Stimulated activated CD8-positive, alpha-beta memory T cell treated with anti-CD3 and anti-CD28 coated beads, Interleukin-15, amount 100 ng/mL, for 4 hours (primary cell): ENCODE results near the gene POLN.
"Not testable (repeated sequence)": the region's sequence is repeated elsewhere in the genome, so short reads cannot be mapped to it uniquely, and the experiment has no call there.

Source experiments
- DNase-seq, 2 donors: peaks; one replicate each; pipeline ENCODE4 v3.0.0-alpha.2; 2020; ENCODE audit warnings: low read depth in 2 of 2

POLN gene

GRCh38 chr4:2166253-2166652 is 75.7 kb downstream of the POLN start:
- no peak for DNase-seq

GRCh38 chr4:2165391-2165790 is 76.5 kb downstream of the POLN start:
- no peak for DNase-seq

- no peak for DNase-seq
Measured at GRCh38 chr4:2163311-2163821, 78.6 kb downstream of the POLN start.

GRCh38 chr4:2161092-2161703 is 80.7 kb downstream of the POLN start:
- DNase-seq: not testable (repeated sequence)

- no peak for DNase-seq
Measured at GRCh38 chr4:2159931-2160330, 82.0 kb downstream of the POLN start.

- DNase-seq: no peak
Measured at GRCh38 chr4:2155246-2155645, 86.7 kb downstream of the POLN start.

GRCh38 chr4:2154215-2154740 is 87.6 kb downstream of the POLN start:
- DNase-seq: no peak

GRCh38 chr4:2151544-2151943 is 90.4 kb downstream of the POLN start:
- DNase-seq: no peak

GRCh38 chr4:2150076-2150475 is 91.8 kb downstream of the POLN start:
- no peak for DNase-seq

- DNase-seq: no peak
Measured at GRCh38 chr4:2142630-2143427, 99.1 kb downstream of the POLN start.

GRCh38 chr4:2141762-2142451 is 100.0 kb downstream of the POLN start:
- DNase-seq: no peak

- DNase-seq: no peak
Measured at GRCh38 chr4:2141022-2141761, 100.7 kb downstream of the POLN start.

- DNase-seq: no peak
Measured at GRCh38 chr4:2138846-2139500, 102.9 kb downstream of the POLN start.

- no peak for DNase-seq
Measured at GRCh38 chr4:2136726-2137125, 105.2 kb downstream of the POLN start.

- no peak for DNase-seq
Measured at GRCh38 chr4:2135083-2135482, 106.8 kb downstream of the POLN start.

- no peak for DNase-seq
Measured at GRCh38 chr4:2132438-2132837, 109.5 kb downstream of the POLN start.

- DNase-seq: no peak
Measured at GRCh38 chr4:2127609-2128332, 114.2 kb downstream of the POLN start.

GRCh38 chr4:2126309-2127043 is 115.4 kb downstream of the POLN start:
- no peak for DNase-seq

GRCh38 chr4:2125831-2126230 is 116.1 kb downstream of the POLN start:
- DNase-seq: no peak

GRCh38 chr4:2125023-2125422 is 116.9 kb downstream of the POLN start:
- DNase-seq: no peak
